Coronary artery (tissue), 2 donors: ENCODE results near the gene PSMB2.
"Not testable (repeated sequence)": the region's sequence is repeated elsewhere in the genome, so short reads cannot be mapped to it uniquely, and the experiment has no call there.

Experiments used
- DNase-seq: peaks from one replicate; pipeline ENCODE4 v3.0.0-alpha.2; 2017; ENCODE audit warnings: low spot score
- H3K27ac ChIP-seq, 2 donors: fragments of 200-600 bp; sonication (generic); one replicate each; pipeline ENCODE4 v1.5.1; 2016 to 2019
- H3K4me3 ChIP-seq: fragments of 200-600 bp; sonication (generic); 2 replicates; pipeline ENCODE4 v1.5.1; 2016; ENCODE audit warnings: mild to moderate bottlenecking, moderate library complexity
- CTCF ChIP-seq: fragments of 200-600 bp; sonication (generic); IDR thresholded peaks from one replicate; pipeline ENCODE4 v1.5.1; 2019; ENCODE audit warnings: antibody characterized with exemption

The PSMB2 gene

GRCh38 chr1:35641233-35641866 is at the start of gene PSMB2:
Gene PSMB2, minus strand, starts transcription at chr1:35641526. Its CDS starts 94 bp downstream, at chr1:35641432.
- peak within 1 kb of the TSS; percentile 89 for H3K4me3 ChIP-seq
- no peak for TF ChIP-seq CTCF
- H3K27ac ChIP-seq: peak within 1 kb of the TSS; percentile 79 to 92
- DNase-seq: peak; percentile 97

GRCh38 chr1:35691080-35691479 is 49.8 kb upstream of the PSMB2 start:
- Histone ChIP-seq H3K27ac (no peak overlapping the region), H3K4me3 (no peak overlapping the region)
- no peak for DNase-seq
- no peak for TF ChIP-seq CTCF

- not testable (repeated sequence) for H3K4me3 ChIP-seq, H3K27ac ChIP-seq, DNase-seq
These were observed 48.8 kb upstream of the PSMB2 start for GRCh38 chr1:35690103-35690502.

- no peak overlapping the region for H3K27ac ChIP-seq
- H3K4me3 ChIP-seq: no peak overlapping the region
- DNase-seq: no peak
- TF ChIP-seq CTCF: no peak
These were observed 46.8 kb upstream of the PSMB2 start for GRCh38 chr1:35688161-35688560.

GRCh38 chr1:35683012-35683411 is 41.7 kb upstream of the PSMB2 start:
- no peak for TF ChIP-seq CTCF
- Histone ChIP-seq H3K4me3 (no peak overlapping the region), H3K27ac (no peak overlapping the region)
- no peak for DNase-seq

- no peak for DNase-seq
- no peak for TF ChIP-seq CTCF
- Histone ChIP-seq H3K4me3 (no peak overlapping the region), H3K27ac (no peak overlapping the region)
These were observed 38.9 kb upstream of the PSMB2 start for GRCh38 chr1:35680271-35680670.

- DNase-seq: no peak
These were observed 34.4 kb upstream of the PSMB2 start for GRCh38 chr1:35675773-35676172.

More at GRCh38 chr1:35675773-35676172, 34.4 kb upstream of the PSMB2 start:
- H3K27ac ChIP-seq: no peak overlapping the region
- no peak for TF ChIP-seq CTCF
- H3K4me3 ChIP-seq: no peak overlapping the region
